SK-N-SH treated with all-trans-retinoic acid at 6 μM for 48 hours (cell line): ENCODE results near the gene CD180.

Experiments
- ATAC-seq: fragments of 200-7000 bp; cut with Tn5 transposase; 3 replicates; pipeline ENCODE4 v1.9.1; 2020; ENCODE audit warnings: mild to moderate bottlenecking, moderate library complexity
- ARNTL ChIP-seq: fragments of 450-650 bp; formaldehyde crosslinking; IDR thresholded peaks from 2 replicates; pipeline ENCODE4 v1.5.0; 2020; ENCODE audit warnings: low read depth, mild to moderate bottlenecking, moderate library complexity, borderline replicate concordance
- BACH2 ChIP-seq: fragments of 250-450 bp; sonication (Bioruptor Pico); IDR thresholded peaks from 2 replicates; pipeline ENCODE4 v1.9.0; 2021; ENCODE audit warnings: mild to moderate bottlenecking, borderline replicate concordance
- CREB5 ChIP-seq: fragments of 250-450 bp; sonication (Bioruptor Pico); IDR thresholded peaks from 2 replicates; pipeline ENCODE4 v1.5.1; 2020; ENCODE audit warnings: low read depth, mild to moderate bottlenecking, moderate library complexity
- CSDC2 ChIP-seq: fragments of 250-450 bp; sonication (Bioruptor Pico); IDR thresholded peaks from 2 replicates; pipeline ENCODE4 v1.5.0; 2020; ENCODE audit warnings: mild to moderate bottlenecking, moderate library complexity
- ESRRG ChIP-seq: fragments of 250-450 bp; sonication (Bioruptor Pico); IDR thresholded peaks from 2 replicates; pipeline ENCODE4 v1.6.1; 2021; ENCODE audit warnings: mild to moderate bottlenecking
- GLIS3 ChIP-seq: fragments of 250-450 bp; sonication (Bioruptor Pico); IDR thresholded peaks from 2 replicates; pipeline ENCODE4 v1.5.0; 2020; ENCODE audit warnings: mild to moderate bottlenecking, moderate library complexity
- ISL1 ChIP-seq: fragments of 250-450 bp; sonication (Bioruptor Pico); IDR thresholded peaks from 2 replicates; pipeline ENCODE4 v2.1.2; 2022; ENCODE audit warnings: mild to moderate bottlenecking, moderate library complexity
- OSR1 ChIP-seq: fragments of 250-450 bp; sonication (Bioruptor Pico); IDR thresholded peaks from 2 replicates; pipeline ENCODE4 v1.8.0; 2022; ENCODE audit warnings: moderate library complexity, mild to moderate bottlenecking, inconsistent platforms
- POU6F1 ChIP-seq: fragments of 250-450 bp; sonication (Bioruptor Pico); IDR thresholded peaks from 2 replicates; pipeline ENCODE4 v1.8.0; 2021; ENCODE audit warnings: low read depth, mild to moderate bottlenecking, moderate library complexity, borderline replicate concordance
- PPARA ChIP-seq: fragments of 250-450 bp; sonication (Bioruptor Pico); IDR thresholded peaks from 2 replicates; pipeline ENCODE4 v1.5.0; 2020; ENCODE audit warnings: mild to moderate bottlenecking, borderline replicate concordance
- SNAI2 ChIP-seq: fragments of 250-450 bp; sonication (Bioruptor Pico); IDR thresholded peaks from 2 replicates; pipeline ENCODE4 v1.5.0; 2020; ENCODE audit warnings: mild to moderate bottlenecking, moderate library complexity
- TCF4 ChIP-seq: fragments of 250-450 bp; sonication (Bioruptor Pico); IDR thresholded peaks from 2 replicates; pipeline ENCODE4 v1.8.0; 2021; ENCODE audit warnings: mild to moderate bottlenecking, moderate library complexity, borderline replicate concordance
- TOX ChIP-seq: fragments of 250-450 bp; sonication (Bioruptor Pico); IDR thresholded peaks from 2 replicates; pipeline ENCODE4 v1.8.0; 2021; ENCODE audit warnings: mild to moderate bottlenecking, moderate library complexity, borderline replicate concordance
- TSHZ2 ChIP-seq: fragments of 250-450 bp; sonication (Bioruptor Pico); IDR thresholded peaks from 2 replicates; pipeline ENCODE4 v1.5.0; 2020; ENCODE audit warnings: mild to moderate bottlenecking, moderate library complexity
- ZFP3 ChIP-seq: fragments of 250-450 bp; sonication (Bioruptor Pico); IDR thresholded peaks from 2 replicates; pipeline ENCODE4 v1.5.0; 2020; ENCODE audit warnings: mild to moderate bottlenecking, moderate library complexity
- ZNF70 ChIP-seq: fragments of 450-650 bp; formaldehyde crosslinking; IDR thresholded peaks from 2 replicates; pipeline ENCODE4 v1.5.0; 2020; ENCODE audit warnings: mild to moderate bottlenecking, moderate library complexity
- ZNF8 ChIP-seq: fragments of 450-650 bp; formaldehyde crosslinking; IDR thresholded peaks from 2 replicates; pipeline ENCODE4 v1.5.0; 2020; ENCODE audit warnings: mild to moderate bottlenecking, moderate library complexity
- TF ChIP-seq, protein P1 (sequence below): fragments of 250-450 bp; sonication (Bioruptor Pico); IDR thresholded peaks from 2 replicates; pipeline ENCODE4 v1.8.0; 2020; ENCODE audit warnings: mild to moderate bottlenecking, moderate library complexity, borderline replicate concordance
- TF ChIP-seq, protein P2 (sequence below): fragments of 250-450 bp; sonication (Bioruptor Pico); IDR thresholded peaks from 2 replicates; pipeline ENCODE4 v1.5.1; 2021; ENCODE audit warnings: mild to moderate bottlenecking, moderate library complexity

The CD180 gene

DNA sequence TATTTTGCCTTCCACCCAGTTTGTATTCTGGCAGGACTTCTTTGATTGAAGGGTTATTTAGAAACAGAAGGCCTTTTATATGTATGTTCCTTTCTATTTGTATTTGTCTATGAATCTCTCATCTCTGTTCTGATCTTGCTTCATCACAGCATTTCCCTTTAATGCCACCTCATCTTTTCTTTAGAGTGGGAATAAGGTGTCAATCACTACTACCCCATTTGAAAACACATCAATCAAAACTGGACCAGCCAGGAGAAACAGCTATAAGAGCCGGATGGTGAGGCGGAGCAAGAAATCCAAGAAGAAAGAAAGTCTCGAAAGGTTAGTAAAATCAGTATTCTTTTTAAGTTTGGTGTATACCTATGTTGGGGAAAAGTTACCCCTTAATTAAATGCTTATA, 36.3 kb downstream of the CD180 start (continued):
- TF ChIP-seq CSDC2 (no peak), ZNF8 (CRISPR knock-in tag) (no peak)

- TF ChIP-seq TCF4 (CRISPR knock-in tag) (peak; percentile 30; the same call in 1 of the 2 replicates), OSR1 (CRISPR knock-in tag) (no peak), CSDC2 (no peak), ISL1 (CRISPR knock-in tag) (no peak)
- TF ChIP-seq, protein P1, sequence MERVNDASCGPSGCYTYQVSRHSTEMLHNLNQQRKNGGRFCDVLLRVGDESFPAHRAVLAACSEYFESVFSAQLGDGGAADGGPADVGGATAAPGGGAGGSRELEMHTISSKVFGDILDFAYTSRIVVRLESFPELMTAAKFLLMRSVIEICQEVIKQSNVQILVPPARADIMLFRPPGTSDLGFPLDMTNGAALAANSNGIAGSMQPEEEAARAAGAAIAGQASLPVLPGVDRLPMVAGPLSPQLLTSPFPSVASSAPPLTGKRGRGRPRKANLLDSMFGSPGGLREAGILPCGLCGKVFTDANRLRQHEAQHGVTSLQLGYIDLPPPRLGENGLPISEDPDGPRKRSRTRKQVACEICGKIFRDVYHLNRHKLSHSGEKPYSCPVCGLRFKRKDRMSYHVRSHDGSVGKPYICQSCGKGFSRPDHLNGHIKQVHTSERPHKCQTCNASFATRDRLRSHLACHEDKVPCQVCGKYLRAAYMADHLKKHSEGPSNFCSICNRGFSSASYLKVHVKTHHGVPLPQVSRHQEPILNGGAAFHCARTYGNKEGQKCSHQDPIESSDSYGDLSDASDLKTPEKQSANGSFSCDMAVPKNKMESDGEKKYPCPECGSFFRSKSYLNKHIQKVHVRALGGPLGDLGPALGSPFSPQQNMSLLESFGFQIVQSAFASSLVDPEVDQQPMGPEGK (CRISPR knock-in tag): no peak
- peak; percentile 72 for ATAC-seq
Measured at GRCh38 chr5:67156976-67157583, 39.5 kb downstream of the CD180 start.

GRCh38 chr5:67154556-67155206, 41.9 kb downstream of the CD180 start:
- TF ChIP-seq ARNTL (CRISPR knock-in tag) (no peak), TSHZ2 (CRISPR knock-in tag) (no peak), ZNF70 (CRISPR knock-in tag) (no peak), TCF4 (CRISPR knock-in tag) (no peak), CSDC2 (no peak), GLIS3 (CRISPR knock-in tag) (no peak), TOX (no peak), CREB5 (no peak), POU6F1 (CRISPR knock-in tag) (no peak), PPARA (CRISPR knock-in tag) (no peak), ESRRG (CRISPR knock-in tag) (no peak), ZNF8 (CRISPR knock-in tag) (no peak), ISL1 (CRISPR knock-in tag) (no peak), BACH2 (CRISPR knock-in tag) (no peak), SNAI2 (CRISPR knock-in tag) (no peak), ZFP3 (CRISPR knock-in tag) (no peak)
- TF ChIP-seq, protein P2, sequence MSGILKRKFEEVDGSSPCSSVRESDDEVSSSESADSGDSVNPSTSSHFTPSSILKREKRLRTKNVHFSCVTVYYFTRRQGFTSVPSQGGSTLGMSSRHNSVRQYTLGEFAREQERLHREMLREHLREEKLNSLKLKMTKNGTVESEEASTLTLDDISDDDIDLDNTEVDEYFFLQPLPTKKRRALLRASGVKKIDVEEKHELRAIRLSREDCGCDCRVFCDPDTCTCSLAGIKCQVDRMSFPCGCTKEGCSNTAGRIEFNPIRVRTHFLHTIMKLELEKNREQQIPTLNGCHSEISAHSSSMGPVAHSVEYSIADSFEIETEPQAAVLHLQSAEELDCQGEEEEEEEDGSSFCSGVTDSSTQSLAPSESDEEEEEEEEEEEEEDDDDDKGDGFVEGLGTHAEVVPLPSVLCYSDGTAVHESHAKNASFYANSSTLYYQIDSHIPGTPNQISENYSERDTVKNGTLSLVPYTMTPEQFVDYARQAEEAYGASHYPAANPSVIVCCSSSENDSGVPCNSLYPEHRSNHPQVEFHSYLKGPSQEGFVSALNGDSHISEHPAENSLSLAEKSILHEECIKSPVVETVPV (CRISPR knock-in tag): no peak
- TF ChIP-seq, protein P1 (CRISPR knock-in tag): no peak
- TF ChIP-seq, all 23 proteins: peak for 0
- no peak for ATAC-seq
